Measurements from ENCODE around the gene ARHGAP15.

ARHGAP15 gene

DNA sequence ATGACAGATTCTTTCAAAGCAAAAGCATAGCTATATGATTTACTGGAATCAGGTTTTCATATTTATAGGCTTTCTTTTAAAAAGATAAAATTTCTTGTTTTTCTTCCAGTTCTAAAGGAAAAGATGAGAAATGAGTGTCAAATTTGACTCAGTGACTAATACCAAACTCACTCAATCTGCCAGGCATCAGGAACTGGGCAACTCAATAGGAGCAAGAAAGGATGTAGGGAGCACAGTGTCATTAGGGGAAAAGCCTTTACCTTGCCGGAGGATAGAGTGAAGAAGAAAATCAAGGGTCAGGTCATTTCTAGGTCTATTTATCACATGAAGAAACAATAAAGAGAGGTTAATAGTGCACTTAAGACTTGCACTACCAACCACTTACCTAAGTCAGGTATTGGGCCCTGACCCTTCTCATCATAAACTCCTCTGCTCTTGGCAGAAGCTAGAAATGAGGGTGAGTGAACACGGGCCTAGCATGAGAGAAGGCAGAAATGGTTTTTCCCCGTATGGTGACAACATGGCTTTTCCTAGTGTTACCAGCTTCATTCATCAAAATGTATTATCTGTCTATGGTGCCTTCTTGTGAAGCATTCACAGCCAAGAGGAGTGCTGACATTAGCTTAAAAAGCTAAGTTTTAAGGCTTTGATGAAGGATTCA is 151.0 kb downstream of the ARHGAP15 start:
- DNase-seq: no peak

DNA sequence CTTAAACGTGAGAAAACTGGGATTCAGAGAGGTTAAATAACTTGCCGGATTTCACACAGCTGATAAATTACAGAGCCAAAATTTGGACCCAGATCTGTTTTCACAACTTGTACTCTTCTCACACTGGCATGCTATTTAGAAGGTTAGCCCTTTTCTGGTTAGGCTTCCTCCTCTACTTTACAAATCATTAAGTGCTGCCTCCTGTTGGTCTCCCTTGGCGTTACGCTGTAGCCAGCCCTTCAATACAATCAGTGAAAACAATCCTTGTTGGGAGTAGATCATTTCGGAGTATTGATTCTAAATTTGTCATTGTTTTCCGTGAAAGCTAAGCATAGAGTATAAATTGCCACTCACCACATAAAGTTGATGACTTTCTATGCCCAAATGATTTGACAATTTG is 153.5 kb downstream of the ARHGAP15 start:
- DNase-seq: peak; percentile 26 to 39

DNA sequence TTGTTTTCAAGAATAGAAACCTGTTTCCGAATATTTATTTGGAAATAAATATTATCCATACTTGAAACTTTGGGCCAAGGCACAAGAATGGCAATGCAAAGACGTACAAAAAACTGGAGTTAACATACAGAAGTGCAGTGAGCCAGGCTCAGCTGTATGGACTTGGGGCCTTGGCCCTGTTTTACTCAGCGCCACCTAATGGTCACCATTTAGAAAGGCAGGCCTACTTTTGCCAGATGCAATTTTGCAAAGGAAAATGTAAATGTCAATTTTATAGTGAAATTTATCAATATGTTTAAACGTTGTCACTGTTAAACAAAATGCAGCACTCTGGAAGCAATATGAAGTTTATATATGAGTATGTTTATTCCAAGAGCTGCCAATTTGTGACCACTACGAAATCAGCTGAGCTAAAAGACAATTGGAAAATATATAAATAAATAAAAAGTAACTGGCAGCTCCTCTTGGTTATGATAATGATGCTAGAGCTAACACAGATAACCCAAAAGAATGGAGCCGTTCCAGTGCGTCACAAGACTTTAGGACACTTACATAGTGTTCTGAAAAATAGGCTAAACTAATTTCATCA is 155.0 kb downstream of the ARHGAP15 start:
- peak; percentile 82 to 89 for DNase-seq

DNA sequence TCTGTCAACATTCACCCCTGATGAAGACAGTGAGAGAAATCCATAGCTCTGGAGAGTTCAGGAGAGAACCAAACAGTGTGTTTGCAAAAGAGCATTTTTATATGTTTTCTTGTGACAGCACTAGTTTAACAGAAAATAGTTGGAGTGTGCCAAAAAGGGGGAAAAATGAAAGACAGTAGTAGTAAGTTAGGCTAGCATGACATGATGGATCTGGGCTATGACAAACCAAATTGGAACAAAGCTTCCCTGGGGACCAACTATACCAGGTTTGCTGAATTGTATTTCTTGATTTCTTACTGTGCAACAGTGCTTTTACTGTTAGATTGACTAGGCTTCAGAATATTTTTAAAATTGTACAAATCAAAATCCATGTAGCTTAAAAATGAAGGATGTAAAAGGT is 159.8 kb downstream of the ARHGAP15 start:
- DNase-seq: no peak

DNA sequence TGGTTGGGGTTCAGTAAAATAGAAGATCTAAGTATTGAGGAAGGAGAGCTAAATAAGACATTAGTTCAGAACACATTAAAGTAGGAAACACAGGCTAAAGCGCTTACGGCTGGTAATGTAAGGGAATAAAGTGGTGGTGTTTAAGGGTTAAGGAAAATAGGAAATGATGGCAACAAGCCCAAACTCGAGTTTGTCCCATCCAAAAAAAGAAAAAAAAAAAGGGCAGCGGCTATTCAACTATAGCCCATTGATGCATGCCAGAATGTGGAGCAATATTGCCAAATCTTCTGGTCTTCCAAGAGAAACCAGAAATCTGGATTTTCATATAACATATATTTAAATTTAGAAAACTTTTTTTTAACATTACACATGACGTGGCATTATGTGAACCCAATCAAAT is 161.0 kb downstream of the ARHGAP15 start:
- no peak for DNase-seq

DNA sequence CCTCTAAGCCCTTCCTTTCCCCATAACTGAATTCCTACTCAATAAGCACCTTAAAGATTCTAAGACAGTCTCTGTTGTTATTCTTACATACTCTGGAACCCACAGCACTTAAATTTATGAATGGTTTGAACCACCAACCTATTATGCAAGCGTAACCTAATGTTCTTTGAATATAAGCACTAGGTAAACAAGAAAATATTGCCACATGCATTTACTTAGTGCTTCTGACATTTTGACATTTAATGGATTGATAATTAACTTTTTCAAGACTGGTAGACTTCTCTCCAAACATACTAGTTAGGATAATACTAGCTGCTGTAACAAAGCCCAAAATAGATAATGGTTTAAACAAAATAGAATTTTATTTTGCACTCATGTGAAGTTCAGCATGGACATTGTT is 164.8 kb downstream of the ARHGAP15 start:
- no peak for DNase-seq

DNA sequence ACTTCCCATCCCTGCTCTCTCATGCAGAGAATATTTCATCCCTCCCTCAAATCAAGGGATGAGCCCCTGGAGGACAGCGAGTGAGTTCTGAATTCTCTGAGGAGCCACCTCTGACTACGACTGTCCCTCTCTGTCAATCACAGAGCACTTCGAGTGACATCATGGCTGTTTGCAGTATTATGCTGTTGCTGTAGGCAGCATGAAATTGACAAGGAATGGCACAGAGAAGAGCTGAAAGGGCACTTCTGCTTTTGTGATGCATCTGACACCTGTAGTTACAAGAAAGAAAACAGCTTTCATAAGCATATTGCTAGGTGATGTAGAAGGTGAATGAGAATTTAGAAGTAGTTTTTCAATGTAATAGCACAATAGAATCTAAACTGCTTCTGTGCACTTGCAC is 166.9 kb downstream of the ARHGAP15 start:
- DNase-seq: peak in 1 of 2 experiments; percentile 13

DNA sequence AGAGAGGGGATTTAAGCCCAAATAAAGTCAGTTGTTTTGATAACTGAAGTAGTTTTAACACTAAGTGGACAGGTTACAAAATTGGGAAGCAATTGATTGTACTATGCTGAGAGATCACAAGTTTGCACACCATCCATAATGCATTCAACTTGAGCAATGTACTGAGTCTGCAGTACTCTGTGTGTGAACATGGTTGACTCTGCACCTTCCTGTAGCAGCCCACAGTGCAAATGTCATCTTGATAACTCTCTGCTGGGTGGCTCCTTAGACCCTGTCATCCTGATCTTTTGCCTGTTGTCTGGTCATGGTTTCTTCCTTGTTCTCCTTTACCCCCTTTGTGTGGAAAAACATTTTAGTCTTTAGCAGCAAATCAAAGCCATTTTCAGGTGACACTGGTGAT is 168.0 kb downstream of the ARHGAP15 start:
- DNase-seq: no peak

DNA sequence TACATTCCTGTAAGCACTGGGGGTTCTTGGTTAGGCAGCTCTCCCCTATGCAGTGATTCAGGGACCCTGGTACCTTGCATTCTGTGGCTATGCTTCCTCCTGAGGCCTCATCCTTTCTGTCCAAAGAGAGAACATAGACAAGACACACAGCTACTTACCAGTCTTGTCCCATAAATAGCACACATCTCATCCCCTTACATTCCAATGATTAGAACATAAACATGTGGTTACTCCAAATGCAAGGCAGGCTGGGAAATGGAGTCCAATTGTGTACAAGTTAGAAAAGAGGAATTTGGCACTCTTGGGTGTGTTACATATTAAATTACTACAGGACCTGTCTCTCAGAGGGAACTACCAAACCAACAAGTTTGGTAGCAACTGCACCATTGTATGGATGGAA is 171.3 kb downstream of the ARHGAP15 start:
- peak; percentile 12 to 26 for DNase-seq

DNA sequence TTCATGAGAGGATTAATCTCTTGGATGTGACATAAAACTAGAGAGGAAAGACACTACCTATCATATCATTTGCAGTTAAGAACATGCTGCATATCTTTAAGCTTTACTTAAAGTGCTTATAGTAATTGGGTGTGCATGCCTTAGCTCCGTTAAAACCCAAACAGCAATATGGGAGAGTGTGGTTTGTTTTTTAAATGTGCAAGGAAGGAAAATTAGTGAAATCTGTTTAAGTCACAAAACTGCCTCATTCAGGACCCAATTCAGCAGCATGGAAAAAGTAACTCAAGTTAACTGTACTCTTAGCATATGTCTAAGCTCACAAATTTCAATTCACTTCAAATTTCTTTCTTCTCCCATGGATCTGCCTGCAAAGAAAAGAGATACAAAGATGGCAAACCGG is 182.2 kb downstream of the ARHGAP15 start:
- DNase-seq: no peak

DNA sequence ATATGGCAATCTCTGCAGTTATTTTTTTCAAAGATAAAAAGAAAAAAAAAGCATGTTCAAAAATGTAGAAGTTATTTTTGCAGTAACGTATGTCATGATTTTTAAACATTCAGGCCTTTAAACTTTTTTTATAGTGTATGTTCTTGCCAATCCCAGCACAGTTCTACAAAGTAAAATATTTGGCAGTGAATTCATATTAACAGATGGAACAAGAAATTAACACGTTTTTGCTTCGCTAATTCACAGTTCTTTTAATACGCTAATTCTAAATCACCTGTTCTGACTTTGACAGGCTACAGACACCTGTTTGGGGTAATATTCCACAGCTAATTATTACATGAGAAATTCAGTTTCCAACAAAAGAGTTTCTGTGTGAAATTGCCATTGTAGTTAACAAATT is 183.2 kb downstream of the ARHGAP15 start:
- no peak for DNase-seq

DNA sequence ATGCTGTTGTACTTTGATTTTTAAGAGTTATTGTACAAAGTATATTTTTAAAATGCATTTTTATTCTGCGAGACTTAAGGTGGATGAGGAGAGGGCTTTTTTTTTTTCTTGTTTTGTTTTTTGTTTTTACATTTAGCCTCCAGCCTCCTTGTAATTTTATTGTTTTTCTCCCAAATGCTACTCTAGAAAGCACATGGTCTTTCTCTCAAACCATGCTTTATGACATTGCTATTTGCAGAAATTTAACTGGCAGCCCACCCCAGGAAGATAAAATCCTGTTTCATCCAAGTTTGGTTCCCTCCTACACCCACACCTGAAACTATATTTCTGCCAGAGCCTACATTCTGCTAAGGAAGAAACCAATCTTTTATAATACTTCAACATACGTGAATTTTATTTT is 184.6 kb downstream of the ARHGAP15 start:
- DNase-seq: no peak

DNA sequence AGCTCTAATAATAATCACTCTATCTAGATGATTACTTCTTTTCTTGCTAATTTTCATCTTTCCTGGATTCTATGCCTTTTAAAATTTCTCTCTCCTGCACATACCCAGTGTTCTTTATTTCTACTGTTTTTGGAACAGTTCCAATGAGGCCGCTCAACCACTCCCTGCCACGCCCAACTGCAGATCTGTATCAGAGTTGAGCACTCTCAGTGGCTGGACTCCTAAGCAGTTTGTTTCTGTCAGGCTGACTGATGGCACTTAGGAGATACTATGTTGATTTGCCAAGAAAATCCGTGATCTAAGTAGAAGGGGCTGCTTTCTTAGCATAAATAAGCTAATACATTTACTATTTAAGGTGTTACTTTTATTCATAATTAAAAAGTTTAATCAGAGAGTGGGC is 192.8 kb downstream of the ARHGAP15 start:
- DNase-seq: no peak

DNA sequence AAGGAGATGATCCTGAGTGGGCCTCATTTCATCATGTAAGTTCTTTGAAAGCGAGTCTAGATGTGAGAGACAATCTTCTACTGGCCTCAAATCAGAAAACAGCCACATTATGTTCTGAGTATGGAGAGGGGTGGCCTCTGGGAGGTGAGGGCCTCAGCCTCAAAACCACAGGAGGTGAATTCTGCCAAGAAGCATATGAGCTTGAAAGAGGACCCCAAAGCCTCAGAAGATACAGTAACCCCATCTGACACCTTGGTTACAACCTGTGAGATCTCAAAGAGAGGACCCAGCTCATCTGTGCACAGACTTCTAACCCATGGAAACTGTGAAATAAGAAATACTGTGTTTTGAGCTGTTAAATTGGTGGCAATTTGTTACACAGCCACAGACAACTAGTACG is 200.1 kb downstream of the ARHGAP15 start:
- DNase-seq: no peak

DNA sequence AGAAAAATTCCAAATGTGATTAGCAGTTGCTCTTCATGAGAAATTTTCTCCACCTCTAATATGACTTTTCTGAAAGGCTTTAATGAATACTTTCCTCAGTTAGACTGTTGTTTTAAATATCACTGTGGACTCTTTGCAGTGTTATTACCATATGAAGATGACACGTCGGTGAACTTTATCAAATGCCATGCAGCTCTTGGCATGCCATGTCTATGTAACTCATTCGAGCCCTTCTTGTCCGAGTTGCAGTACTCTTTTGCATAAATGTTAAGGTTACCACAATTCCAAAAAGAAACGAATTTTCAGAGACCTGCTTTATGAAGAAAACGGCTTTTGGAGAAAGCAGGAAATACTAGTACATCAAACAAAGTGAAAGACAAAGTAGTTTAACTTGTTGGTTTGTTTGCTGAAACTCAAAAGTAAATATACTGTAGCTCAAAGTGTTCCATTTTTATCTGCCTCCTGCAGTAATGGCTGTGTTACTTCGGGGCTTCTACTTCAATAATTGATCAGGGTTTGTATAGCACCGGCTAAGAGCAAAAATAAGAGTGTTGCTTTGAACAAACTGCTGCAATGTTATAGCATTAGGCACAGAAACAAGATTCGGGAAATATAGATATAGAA is 204.1 kb downstream of the ARHGAP15 start:
- DNase-seq: no peak

DNA sequence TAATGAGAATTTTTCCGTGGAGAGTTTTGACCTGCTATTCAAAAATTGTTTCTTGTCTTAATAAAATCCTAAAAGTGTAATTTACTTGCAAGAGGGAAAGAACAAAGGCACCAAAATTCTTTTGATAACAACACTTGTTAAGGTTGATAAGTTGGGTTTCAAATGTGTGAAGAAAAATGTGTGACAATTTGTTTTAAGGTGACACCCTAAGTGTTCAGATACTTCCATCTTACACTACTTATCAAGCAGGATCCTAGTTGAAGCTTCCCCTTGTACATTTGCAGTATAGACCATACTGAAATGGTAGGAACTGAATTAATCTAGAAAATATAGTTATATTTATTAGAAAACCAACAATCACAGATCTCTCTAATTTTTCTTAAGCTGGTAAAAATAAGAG is 204.6 kb downstream of the ARHGAP15 start:
- no peak for DNase-seq

DNA sequence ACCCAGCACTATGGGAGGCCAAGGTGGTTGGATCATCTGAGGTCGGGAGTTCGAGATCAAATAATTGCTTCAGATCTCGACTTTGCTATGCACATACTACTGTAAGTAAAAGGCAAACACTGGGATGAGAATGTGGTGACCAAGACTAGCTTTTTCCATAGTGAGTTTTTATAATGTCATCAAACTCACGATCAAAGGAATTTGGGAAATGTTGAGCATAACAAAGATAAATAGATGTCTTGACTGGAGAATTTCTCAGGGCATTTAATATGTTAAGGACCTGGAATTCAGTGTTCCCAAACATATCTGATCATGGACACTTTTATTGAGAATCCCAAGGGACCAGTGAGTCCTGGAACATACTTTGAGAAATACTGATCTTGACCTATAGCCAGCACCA is 205.6 kb downstream of the ARHGAP15 start:
- DNase-seq: no peak

DNA sequence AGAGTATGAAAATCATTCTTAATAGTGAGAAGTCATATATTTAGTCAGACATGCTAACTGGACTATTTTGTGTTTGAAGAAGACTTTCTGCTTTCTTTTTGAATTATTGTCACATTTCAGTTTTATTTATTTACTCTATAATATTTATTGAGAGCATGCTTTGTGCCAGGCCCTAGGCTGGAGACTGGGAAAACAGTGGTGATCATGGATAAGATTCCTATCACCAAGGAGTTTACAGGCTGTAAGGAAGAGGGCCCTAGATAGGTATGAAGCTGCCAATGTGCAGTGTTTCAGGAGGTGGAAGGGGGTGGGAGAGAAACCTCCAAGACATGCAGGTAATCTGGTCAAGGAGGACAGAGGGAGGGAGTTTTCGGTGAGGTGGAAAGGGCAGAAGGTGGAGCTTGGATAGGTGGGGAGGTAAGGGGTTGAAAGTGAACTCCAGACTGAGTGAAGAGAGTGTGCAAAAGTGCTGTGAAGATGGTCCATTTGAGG is 207.5 kb downstream of the ARHGAP15 start:
- DNase-seq: no peak

DNA sequence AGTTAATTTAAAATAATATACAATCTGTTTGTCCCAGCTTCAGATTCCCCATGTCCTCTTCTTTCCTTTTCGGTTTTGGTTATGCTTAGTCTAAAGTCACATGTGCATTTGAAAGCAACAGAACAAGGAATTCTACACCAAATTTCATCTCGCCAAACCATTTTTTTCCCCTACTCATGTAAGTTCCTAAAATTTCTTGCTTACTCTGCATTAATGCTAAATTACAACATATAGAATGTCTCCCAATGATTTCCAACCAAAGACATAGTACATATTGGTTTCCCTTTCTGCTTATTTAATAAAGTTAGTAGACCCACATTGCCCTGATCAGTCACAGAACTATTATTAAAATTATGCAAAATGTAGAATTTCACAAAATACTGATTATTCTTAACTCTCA is 212.3 kb downstream of the ARHGAP15 start:
- DNase-seq: no peak

DNA sequence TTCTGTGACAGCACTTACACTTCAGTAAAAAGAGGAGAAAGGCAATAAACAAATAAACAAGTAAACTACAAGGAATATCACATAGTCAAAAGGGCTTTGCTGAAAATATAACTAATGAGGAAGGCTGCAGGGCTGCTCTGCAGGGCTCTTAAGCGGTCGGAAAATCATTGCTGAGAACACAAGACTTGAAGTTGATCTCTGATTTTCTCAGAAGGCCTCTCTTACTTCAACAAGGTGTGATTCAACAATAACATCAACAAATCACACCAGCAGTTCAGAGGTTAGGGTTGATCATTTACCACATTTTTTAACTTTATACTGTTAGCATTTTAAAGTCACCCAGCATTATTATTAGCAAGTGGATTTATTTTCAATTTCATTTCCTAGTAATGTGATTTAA is 215.6 kb downstream of the ARHGAP15 start:
- no peak for DNase-seq

DNA sequence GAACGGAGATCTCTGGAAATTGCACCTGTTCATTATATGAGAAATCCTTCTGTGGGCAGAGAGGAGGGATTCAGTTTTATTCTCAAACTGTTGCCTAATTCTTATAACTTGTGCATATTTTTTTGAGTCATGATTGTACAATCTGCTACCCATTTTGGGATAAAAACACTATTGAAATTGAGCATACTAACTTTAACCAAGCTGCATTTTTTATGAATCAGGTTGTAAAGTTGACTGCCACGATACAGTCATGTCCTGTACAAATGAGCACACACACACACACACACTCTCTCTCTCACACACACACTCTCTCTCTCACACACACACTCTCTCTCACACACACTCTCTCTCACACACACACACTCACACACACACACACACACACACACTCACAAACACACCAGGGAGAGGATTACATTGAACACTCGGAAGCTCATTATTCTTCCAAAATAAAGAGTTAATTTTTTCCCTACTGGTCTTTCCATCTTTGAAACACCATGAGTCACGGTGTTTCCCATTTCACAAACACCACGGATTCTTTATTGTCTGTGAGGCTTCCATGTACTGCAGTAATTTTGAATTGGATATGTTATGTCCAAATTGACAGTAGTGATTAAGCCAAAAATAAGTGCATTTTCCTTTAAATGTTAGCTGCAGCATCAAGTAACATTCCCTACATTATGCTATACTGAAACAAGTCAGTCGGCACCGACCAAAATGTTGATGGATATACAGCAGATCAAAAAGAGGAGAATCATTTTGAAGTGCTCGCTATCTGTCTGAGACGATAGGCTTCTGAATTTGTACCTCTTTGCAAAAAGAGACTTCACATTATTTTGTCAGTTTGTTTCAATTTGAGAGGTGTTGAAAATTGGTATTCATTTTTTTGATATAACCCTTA is 216.9 kb downstream of the ARHGAP15 start:
- DNase-seq: no peak

DNA sequence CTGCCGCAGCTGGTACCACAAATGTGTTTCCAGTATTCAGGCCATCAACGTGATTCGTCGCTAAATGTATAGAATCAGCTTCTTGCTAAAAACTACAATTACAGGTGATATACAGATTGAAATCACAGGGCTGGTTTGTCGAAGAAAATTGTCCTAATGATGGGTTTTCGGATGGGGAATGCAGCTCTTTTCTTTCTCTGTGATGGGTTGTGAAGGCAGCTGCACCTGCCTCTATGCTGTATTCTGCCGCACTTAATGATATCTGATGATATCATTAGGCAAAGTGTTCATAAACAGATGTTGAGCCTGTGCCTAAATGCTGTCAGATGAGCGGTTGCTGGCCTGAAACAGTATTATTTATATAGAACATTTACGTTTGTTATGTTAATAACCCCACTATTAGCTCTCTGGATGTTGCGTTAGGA is 218.1 kb downstream of the ARHGAP15 start:
- no peak for DNase-seq

DNA sequence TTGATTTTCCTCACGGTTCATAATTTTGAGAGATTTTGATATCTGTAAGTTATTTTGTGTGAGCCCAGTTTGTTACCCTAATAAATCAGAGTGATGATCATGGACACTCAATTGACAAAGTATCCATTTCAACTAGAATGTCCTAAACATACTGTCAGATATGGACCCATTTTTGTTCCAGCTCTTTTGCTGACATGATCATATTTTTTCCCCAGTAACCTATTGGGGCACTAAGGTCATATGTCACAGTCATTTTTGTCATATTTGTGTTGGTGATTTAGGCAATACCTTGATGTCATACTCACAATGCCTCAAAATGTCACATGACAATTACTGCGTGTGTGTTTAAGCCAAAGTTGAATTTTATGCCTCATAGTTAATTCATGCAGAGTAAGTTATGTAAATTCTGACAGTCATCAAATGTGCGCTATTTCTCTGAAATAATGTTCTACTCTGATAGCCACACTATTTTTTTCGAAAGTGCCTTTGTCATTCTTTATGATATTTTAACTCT is 218.7 kb downstream of the ARHGAP15 start:
- DNase-seq: no peak
